CD4-positive, alpha-beta T cell treated with Interleukin-4 for 1 hour (primary cell): Measurements from ENCODE around the gene SPPL2C.
A peak's percentile ranks its signal among the peaks of the same experiment; 100 is the strongest.

Source experiments
- DNase-seq, 2 donors: peaks; one replicate each; pipeline ENCODE4 v3.0.0-alpha.2; 2020 to 2022

Gene SPPL2C

GRCh38 chr17:45844695-45845375 is at the start of gene SPPL2C:
TSS of gene SPPL2C (plus strand) at chr17:45844881. CDS start at chr17:45844907, 26 bp downstream.
- DNase-seq: no peak

DNA sequence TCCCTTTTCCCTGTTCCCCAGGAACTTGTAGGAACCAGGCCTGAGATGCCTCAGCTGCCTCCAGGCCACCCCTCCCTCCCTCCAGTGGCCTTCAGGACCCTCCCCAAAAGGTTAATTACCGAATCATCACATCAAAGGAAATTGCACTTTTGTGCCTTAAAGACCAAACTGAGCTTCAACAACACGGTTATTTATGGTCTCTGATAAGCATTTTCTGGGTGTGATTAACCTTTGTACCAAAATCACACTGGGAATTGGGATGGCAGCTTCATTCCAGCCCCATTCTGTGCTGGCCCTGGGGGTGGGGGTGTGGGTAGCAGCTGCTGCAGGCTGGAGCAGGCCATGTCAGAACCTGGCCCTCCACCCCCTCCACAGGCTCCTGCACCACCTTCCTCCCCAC is 43.9 kb upstream of the SPPL2C start:
- no peak for DNase-seq

DNA sequence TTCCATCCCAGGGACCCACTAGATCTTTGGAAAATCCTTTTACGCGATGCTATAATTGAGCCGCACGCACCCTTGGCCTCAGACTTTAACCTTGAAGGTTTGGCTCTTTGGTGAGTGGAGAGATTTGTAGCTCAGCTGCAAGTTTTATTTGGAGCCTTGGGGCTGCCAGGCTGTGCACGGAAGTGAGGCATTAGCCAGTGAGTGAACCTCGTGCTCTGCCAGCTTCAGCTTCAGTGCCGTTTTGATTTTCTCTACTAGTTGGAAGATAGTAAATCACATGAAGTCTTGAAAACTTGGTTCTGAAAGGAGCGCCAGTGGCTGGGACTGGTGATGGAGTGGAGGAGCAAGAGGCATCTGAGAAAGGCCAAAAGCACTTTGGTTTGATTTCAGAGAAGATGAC is 43.3 kb upstream of the SPPL2C start:
- DNase-seq: no peak

DNA sequence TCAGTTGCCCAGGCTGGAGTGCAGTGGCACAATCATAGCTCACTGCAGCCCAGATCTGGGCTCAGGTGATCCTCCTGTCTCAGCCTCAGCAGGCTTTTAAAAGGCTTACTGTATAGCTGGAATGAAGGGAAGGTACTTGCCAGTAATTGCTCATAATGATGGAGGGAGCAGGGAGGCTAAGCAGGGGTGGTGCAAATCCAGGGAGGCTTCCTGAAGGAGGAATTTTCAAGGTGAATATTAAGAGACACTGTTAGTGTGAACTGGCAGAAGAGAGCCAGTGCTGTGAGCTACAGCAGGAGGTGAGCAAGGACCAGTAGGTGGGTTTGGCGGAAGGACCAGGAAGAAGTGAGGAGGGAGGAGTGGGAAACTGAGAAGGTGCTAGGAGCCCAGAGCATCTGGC is 35.8 kb upstream of the SPPL2C start:
- DNase-seq: no peak

DNA sequence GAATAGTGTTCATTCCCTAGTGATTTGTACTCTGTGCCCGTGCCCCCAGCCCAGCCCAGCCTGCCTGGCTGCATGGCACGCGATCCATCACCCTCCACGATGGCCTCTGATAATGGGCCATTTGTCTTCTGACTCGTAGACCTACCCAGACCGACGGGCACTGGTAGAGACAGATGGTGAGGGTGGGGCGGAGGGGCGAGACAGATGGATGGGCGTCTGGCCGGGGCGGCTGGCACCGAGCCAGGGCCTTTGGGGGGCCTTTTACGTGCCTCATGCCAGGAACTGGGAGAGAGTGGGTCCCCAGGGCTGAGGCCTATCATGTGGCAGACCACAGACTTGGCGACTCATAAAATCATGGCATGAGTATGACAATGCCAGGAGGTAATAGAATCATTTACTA is 35.2 kb upstream of the SPPL2C start:
- DNase-seq: no peak

- no peak for DNase-seq
These were observed 32.6 kb upstream of the SPPL2C start for GRCh38 chr17:45812102-45812501.

GRCh38 chr17:45813048-45813725 is 31.5 kb upstream of the SPPL2C start:
- no peak for DNase-seq

DNA sequence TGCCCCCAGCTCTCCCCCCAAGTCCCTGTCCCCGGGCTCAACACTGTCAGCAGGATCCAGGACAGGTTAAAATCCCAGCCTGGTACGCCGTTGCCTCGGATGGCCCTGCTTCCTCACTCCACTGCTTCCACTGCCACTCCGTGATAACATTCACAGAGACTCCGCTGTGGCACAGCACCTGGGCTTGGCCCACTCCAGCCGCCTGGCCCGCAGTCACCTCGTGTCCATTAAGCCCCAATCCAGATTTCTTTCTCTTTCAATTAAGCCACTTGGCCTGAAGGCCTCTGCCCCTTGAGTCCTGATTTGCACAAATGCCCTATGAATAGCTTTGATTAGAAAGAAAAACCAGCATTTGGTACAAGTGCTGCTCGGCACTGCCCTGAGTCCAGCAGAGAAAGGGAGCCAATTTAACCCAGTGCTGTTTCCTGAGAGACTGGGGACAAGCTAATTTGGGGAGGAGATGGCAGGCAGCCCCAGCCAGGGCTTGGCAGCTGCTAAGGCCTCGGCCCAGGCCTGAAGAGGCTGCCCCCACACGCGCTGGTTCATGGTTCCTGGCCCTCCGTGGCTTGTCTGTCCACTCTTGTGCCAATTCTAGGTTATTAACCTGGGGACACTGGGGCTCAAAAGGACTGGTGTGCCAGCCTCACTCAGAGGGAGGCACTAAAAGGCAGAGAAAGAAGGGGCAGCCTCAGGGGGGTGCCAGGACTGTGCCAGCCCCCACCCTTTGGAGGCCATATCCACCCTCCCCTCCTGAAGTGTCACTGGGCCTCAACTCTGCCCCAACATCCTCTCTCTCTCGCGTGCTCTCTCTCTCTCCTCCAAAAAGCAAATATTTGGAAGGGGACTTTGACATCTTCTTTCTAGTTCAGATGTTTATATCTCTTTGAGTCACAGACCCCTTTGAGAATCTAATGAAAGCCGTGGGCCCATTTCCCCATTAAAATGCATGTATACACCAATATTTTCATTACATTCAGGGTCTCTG is 29.8 kb upstream of the SPPL2C start:
- no peak for DNase-seq

- DNase-seq: no peak
These were observed 28.9 kb upstream of the SPPL2C start for GRCh38 chr17:45815752-45816151.

- no peak for DNase-seq
These were observed 26.6 kb upstream of the SPPL2C start for GRCh38 chr17:45818041-45818440.

- no peak for DNase-seq
These were observed 26.0 kb upstream of the SPPL2C start for GRCh38 chr17:45818699-45819098.

GRCh38 chr17:45819632-45820031 is 25.0 kb upstream of the SPPL2C start:
- no peak for DNase-seq

DNA sequence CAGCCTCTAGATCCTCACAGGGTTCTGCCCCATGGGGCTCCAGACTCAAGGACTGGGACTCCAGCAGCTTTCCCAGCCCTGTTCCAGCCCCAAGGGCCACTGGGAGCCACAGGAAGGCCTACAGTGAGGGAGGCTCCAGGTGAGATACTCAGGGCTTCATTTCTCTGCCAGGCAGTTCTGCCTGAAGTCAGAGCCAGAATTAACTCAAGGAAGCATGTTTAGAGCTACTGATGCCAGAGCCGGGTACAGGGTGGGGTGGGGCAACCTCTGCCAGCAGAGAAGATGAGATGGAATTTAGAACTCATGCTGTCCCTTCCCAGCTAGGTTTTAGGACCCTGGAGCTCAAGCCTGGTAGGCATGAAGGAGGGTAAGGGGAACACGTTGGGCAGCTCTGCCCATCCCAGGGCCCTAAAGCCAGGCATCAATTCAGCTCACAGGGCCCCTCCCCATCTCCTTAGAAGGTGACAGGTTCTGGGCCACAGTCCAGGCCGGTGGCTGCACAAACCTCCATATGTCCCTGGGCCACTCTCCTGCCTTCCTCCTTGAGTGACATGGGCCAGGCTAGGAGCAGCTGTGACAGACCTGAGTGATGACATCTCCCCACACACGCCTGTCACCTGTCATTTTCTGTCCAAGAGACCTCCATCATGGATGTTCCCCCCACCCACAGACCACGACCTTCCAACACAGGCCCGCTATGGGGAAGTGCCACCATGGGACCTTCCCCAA is 24.5 kb upstream of the SPPL2C start:
- DNase-seq: no peak

DNA sequence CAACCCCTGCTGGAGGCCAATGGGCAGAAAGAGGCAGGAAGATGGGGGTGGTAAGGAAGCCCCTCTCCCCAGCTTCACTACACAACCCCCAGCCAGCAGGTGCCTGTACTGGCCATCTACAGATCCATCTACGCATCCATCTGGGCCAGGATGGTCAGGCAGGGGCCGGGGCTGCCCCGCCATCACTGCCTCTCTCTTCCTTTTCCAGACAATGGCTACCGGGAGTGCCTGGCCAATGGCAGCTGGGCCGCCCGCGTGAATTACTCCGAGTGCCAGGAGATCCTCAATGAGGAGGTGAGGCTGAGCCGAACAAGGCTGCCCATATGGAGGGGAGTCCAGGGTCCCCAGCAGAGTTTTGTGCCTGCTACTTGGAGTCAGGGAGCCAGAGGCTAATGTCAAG is 23.5 kb upstream of the SPPL2C start:
- no peak for DNase-seq

- peak in 1 of 2 donors; percentile 13 for DNase-seq
These were observed 21.1 kb upstream of the SPPL2C start for GRCh38 chr17:45823598-45823997.

GRCh38 chr17:45824475-45824874 is 20.2 kb upstream of the SPPL2C start:
- no peak for DNase-seq

- DNase-seq: no peak
These were observed 19.7 kb upstream of the SPPL2C start for GRCh38 chr17:45824901-45825492.

GRCh38 chr17:45825792-45826191 is 18.9 kb upstream of the SPPL2C start:
- DNase-seq: no peak

- DNase-seq: no peak
These were observed 17.6 kb upstream of the SPPL2C start for GRCh38 chr17:45826919-45827588.

- no peak for DNase-seq
These were observed 16.5 kb upstream of the SPPL2C start for GRCh38 chr17:45828171-45828570.

- no peak for DNase-seq
These were observed 16.0 kb upstream of the SPPL2C start for GRCh38 chr17:45828582-45829133.
